Thyroid gland (tissue), 4 donors: ENCODE data around the gene NDUFB8.

Source experiments
- POLR2A ChIP-seq, 2 donors: fragments of 450-650 bp; IDR thresholded peaks; one replicate each; pipeline ENCODE4 v1.6.1; 2017; ENCODE audit warnings: antibody characterized with exemption in 2 of 2, mild to moderate bottlenecking in 2 of 2, moderate library complexity in 1 of 2
- TF ChIP-seq, protein P1 (sequence below), 6 experiments: fragments of 200-600 bp in 3 of 6; fragments of 450-650 bp in 3 of 6; sonication (generic) in 3 of 6; IDR thresholded peaks; one replicate each; pipeline ENCODE4 v1.5.1; 2016 to 2019; ENCODE audit warnings: antibody characterized with exemption in 6 of 6, mild to moderate bottlenecking in 2 of 6, inconsistent platforms in 1 of 6, moderate library complexity in 1 of 6

DNA sequence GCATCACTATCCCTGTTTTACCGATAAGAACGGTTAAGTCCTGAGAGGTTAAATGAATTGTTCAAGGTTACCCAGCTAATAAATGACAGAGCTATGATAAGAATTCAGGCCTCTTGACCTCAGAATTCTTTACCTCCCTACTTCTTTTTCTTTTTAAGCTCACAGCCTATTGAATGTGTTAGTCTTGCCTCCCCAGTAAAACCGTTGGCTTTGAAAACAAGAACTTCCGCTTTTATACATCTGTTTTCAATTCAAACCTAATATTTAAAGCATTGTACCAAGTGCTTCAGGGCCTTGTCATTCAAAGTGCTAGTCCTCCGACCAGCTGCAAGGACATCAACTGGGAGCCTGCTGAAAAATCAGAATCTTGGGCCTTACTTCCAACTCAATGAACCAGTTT is 25.6 kb downstream of the NDUFB8 start:
- TF ChIP-seq, protein P1, sequence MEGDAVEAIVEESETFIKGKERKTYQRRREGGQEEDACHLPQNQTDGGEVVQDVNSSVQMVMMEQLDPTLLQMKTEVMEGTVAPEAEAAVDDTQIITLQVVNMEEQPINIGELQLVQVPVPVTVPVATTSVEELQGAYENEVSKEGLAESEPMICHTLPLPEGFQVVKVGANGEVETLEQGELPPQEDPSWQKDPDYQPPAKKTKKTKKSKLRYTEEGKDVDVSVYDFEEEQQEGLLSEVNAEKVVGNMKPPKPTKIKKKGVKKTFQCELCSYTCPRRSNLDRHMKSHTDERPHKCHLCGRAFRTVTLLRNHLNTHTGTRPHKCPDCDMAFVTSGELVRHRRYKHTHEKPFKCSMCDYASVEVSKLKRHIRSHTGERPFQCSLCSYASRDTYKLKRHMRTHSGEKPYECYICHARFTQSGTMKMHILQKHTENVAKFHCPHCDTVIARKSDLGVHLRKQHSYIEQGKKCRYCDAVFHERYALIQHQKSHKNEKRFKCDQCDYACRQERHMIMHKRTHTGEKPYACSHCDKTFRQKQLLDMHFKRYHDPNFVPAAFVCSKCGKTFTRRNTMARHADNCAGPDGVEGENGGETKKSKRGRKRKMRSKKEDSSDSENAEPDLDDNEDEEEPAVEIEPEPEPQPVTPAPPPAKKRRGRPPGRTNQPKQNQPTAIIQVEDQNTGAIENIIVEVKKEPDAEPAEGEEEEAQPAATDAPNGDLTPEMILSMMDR (IDR thresholded peaks at IDR 0.05), result no peak
- TF ChIP-seq POLR2A (IDR thresholded peaks at IDR 0.05), result no peak
